H1 (cell line): Measurements from ENCODE around the gene CDPF1. TPM values are rescaled to one million over a fixed set of nuclear protein-coding genes. Genes with fewer than 3 reads are reported as not detected.
A peak's percentile ranks its signal among the peaks of the same experiment; 100 is the strongest.

Experiments used
- CTCF ChIA-PET: fragments of 300-600 bp; sonication (Branson Sonifier 250); formaldehyde crosslinking; loops from one replicate; lab custom pipeline; 2021; ENCODE audit not compliant: partially characterized antibody; lab: Charles Lee
- POLR2A ChIA-PET: fragments of 300-600 bp; sonication (Branson Sonifier 250); formaldehyde crosslinking; loops from one replicate; lab custom pipeline; 2021; ENCODE audit warnings: inconsistent platforms; ENCODE audit not compliant: partially characterized antibody; lab: Charles Lee
- DNase-seq, 2 experiments: peaks; one replicate each; pipeline versions ENCODE4 v3.0.0 to v3.0.0-alpha.2; 2010 to 2022; ENCODE audit warnings: low spot score in 2 of 2, low read depth in 1 of 2, mixed read lengths in 1 of 2
- FAIRE-seq: peaks from 2 replicates; lab custom pipeline; 2011; peaks lifted over from hg19 to GRCh38; lab: Jason Lieb, UNC
- H2AFZ ChIP-seq: 2 replicates; pipeline ENCODE4 v1.8.1; 2012; ENCODE audit warnings: low read length, inconsistent platforms
- H2AK5ac ChIP-seq: 2 replicates; pipeline ENCODE4 v1.6.1; 2013; ENCODE audit warnings: low read depth, low read length
- H2BK120ac ChIP-seq: replicated peaks from 2 replicates; pipeline ENCODE3; 2013; ENCODE audit warnings: low read depth, low read length, inconsistent platforms
- H2BK12ac ChIP-seq: 2 replicates; pipeline ENCODE4 v1.6.1; 2013; ENCODE audit warnings: low read depth, low read length
- H2BK15ac ChIP-seq: 2 replicates; pipeline ENCODE4 v1.6.1; 2013; ENCODE audit warnings: low read length
- H2BK20ac ChIP-seq: 2 replicates; pipeline ENCODE4 v1.6.1; 2013; ENCODE audit warnings: low read length
- H2BK5ac ChIP-seq: 2 replicates; pipeline ENCODE4 v1.6.1; 2013; ENCODE audit warnings: low read depth, low read length
- H3K14ac ChIP-seq: 2 replicates; pipeline ENCODE4 v1.6.1; 2013; ENCODE audit warnings: inconsistent platforms; ENCODE audit not compliant: insufficient read length
- H3K18ac ChIP-seq: 2 replicates; pipeline ENCODE4 v1.6.1; 2013; ENCODE audit warnings: low read length; ENCODE audit errors: extremely low read depth
- H3K23ac ChIP-seq: 2 replicates; pipeline ENCODE4 v1.6.1; 2013; ENCODE audit warnings: inconsistent platforms; ENCODE audit not compliant: insufficient read length
- H3K23me2 ChIP-seq: 2 replicates; pipeline ENCODE4 v1.6.1; 2013; ENCODE audit warnings: low read depth, low read length
- H3K27ac ChIP-seq: 2 replicates; pipeline ENCODE4 v1.6.1; 2011; ENCODE audit warnings: low read depth, low read length, inconsistent platforms
- H3K27me3 ChIP-seq, 4 experiments: replicated peaks in 1 of 4; 1 replicate in 1 of 4; 2 replicates in 3 of 4; pipeline versions ENCODE4 v1.6.1 to v1.8.1; 2011 to 2013; ENCODE audit warnings: low read length in 3 of 4, mild to moderate bottlenecking in 3 of 4, inconsistent platforms in 2 of 4, mixed read lengths in 2 of 4, moderate library complexity in 1 of 4; ENCODE audit not compliant: control insufficient read depth in 3 of 4, insufficient read depth in 3 of 4; ENCODE audit errors: extremely low read depth in 1 of 4
- H3K36me3 ChIP-seq, 4 experiments: 2 replicates each; pipeline versions ENCODE4 v1.6.1 to v1.8.1; 2011 to 2013; ENCODE audit warnings: mild to moderate bottlenecking in 4 of 4, low read length in 3 of 4, moderate library complexity in 2 of 4, control low read depth in 1 of 4, inconsistent platforms in 1 of 4; ENCODE audit not compliant: insufficient read depth in 4 of 4, control insufficient read depth in 2 of 4
- H3K4ac ChIP-seq: replicated peaks from 2 replicates; pipeline ENCODE3; 2013; ENCODE audit warnings: low read length, low read depth, mixed read lengths, inconsistent platforms; ENCODE audit not compliant: insufficient read length
- H3K4me1 ChIP-seq, 4 experiments: replicated peaks in 1 of 4; 1 replicate in 1 of 4; 2 replicates in 3 of 4; pipeline versions ENCODE4 v1.6.1 to v1.8.1; 2011 to 2013; ENCODE audit warnings: low read length in 3 of 4, inconsistent platforms in 2 of 4, mixed read lengths in 1 of 4; ENCODE audit not compliant: insufficient read depth in 4 of 4, control insufficient read depth in 3 of 4
- H3K4me2 ChIP-seq, 2 experiments: 2 replicates each; pipeline versions ENCODE4 v1.6.1 to v1.8.1; 2011 to 2013; ENCODE audit warnings: low read depth in 2 of 2, low read length in 2 of 2, control low read depth in 1 of 2, inconsistent platforms in 1 of 2, mild to moderate bottlenecking in 1 of 2; ENCODE audit not compliant: insufficient read depth in 1 of 2
- H3K4me3 ChIP-seq, 4 experiments: fragments of 200-600, 300-600 bp in 1 of 4; sonication (generic), shearing (Covaris generic), sonication (Bioruptor Twin) in 1 of 4; 2 replicates each; pipeline versions ENCODE4 v1.5.1 to v1.8.1; 2011 to 2016; ENCODE audit warnings: low read length in 4 of 4, low read depth in 3 of 4, control low read depth in 2 of 4, inconsistent platforms in 2 of 4, mild to moderate bottlenecking in 2 of 4, mixed read lengths in 1 of 4, moderate library complexity in 1 of 4; ENCODE audit not compliant: insufficient read depth in 2 of 4; ENCODE audit errors: extremely low read depth in 1 of 4
- H3K56ac ChIP-seq: replicated peaks from 2 replicates; pipeline ENCODE3; 2013; ENCODE audit warnings: low read depth, mild to moderate bottlenecking, mixed read lengths, low read length, inconsistent platforms; ENCODE audit not compliant: insufficient read length
- H3K79me1 ChIP-seq: 2 replicates; pipeline ENCODE4 v1.6.1; 2013; ENCODE audit warnings: low read depth, low read length, control low read depth
- H3K79me2 ChIP-seq, 2 experiments: 2 replicates each; pipeline versions ENCODE4 v1.6.1 to v1.8.1; 2012 to 2013; ENCODE audit warnings: low read length in 2 of 2, mild to moderate bottlenecking in 2 of 2, inconsistent platforms in 1 of 2; ENCODE audit not compliant: insufficient read depth in 2 of 2, control insufficient read depth in 1 of 2
- H3K9ac ChIP-seq, 4 experiments: replicated peaks in 1 of 4; 1 replicate in 1 of 4; 2 replicates in 3 of 4; pipeline versions ENCODE4 v1.6.1 to v1.8.1; 2011 to 2013; ENCODE audit warnings: low read depth in 3 of 4, low read length in 3 of 4, control low read depth in 2 of 4, mild to moderate bottlenecking in 2 of 4, moderate library complexity in 2 of 4, inconsistent platforms in 1 of 4; ENCODE audit errors: extremely low read depth in 1 of 4
- H3K9me3 ChIP-seq, 2 experiments: 2 replicates each; pipeline versions ENCODE4 v1.6.1 to v1.8.1; 2012 to 2013; ENCODE audit warnings: mild to moderate bottlenecking in 2 of 2, moderate library complexity in 2 of 2, control low read depth in 1 of 2, inconsistent platforms in 1 of 2, low read depth in 1 of 2, low read length in 1 of 2, mixed read lengths in 1 of 2; ENCODE audit not compliant: insufficient read depth in 2 of 2
- H4K20me1 ChIP-seq, 2 experiments: replicated peaks in 1 of 2; 2 replicates each; pipeline versions ENCODE3 to v1.8.1; 2011 to 2013; ENCODE audit warnings: inconsistent platforms in 2 of 2, low read length in 2 of 2, mild to moderate bottlenecking in 1 of 2; ENCODE audit not compliant: insufficient read depth in 2 of 2, control insufficient read depth in 1 of 2
- H4K5ac ChIP-seq: 2 replicates; pipeline ENCODE4 v1.6.1; 2013; ENCODE audit warnings: low read length, low read depth, mixed read lengths, inconsistent platforms; ENCODE audit not compliant: insufficient read length
- H4K8ac ChIP-seq: 2 replicates; pipeline ENCODE4 v1.8.0; 2013; ENCODE audit warnings: mild to moderate bottlenecking, moderate library complexity, low read length, inconsistent platforms; ENCODE audit not compliant: insufficient read depth; ENCODE audit errors: extremely low read depth
- H4K91ac ChIP-seq: replicated peaks from 2 replicates; pipeline ENCODE3; 2013; ENCODE audit warnings: low read length, mixed read lengths, inconsistent platforms; ENCODE audit not compliant: insufficient read length
- ASH2L ChIP-seq: fragments of 200-600, 300-600 bp; sonication (generic); IDR thresholded peaks from one replicate; pipeline ENCODE4 v1.7.1; 2017; ENCODE audit warnings: low read length
- CHD1 ChIP-seq: IDR thresholded peaks from 2 replicates; pipeline ENCODE4 v1.6.1; 2012; ENCODE audit warnings: low read depth, low read length, improper control_type of control experiment
- KDM4A ChIP-seq: IDR thresholded peaks from one replicate; pipeline ENCODE4 v1.7.1; 2012; ENCODE audit warnings: low read depth, mild to moderate bottlenecking, moderate library complexity, low read length, inconsistent platforms; ENCODE audit not compliant: severe bottlenecking
- KDM5A ChIP-seq: fragments of 200-600 bp; IDR thresholded peaks from 2 replicates; pipeline ENCODE4 v1.7.1; 2012; ENCODE audit warnings: mild to moderate bottlenecking, low read length, inconsistent platforms, mixed read lengths
- SAP30 ChIP-seq: fragments of 300-600 bp; sonication (generic); IDR thresholded peaks from 2 replicates; pipeline ENCODE4 v1.7.1; 2012; ENCODE audit warnings: low read length, moderate library complexity, mild to moderate bottlenecking, inconsistent platforms; ENCODE audit not compliant: insufficient read depth, insufficient replicate concordance
- SIN3A ChIP-seq, 2 experiments: IDR thresholded peaks in 1 of 2; conservative IDR thresholded peaks in 1 of 2; 2 replicates each; pipeline ENCODE4 v1.6.1; 2011 to 2012; ENCODE audit warnings: low read length in 2 of 2, improper control_type of control experiment in 1 of 2, low read depth in 1 of 2, mild to moderate bottlenecking in 1 of 2
- WGBS, 2 experiments: shearing (Covaris generic) in 1 of 2; methylation state at CpG; one replicate each; pipeline versions ENCODE4 v1.1.6 to v1.1.7; 2013 to 2015; ENCODE audit warnings: low lambda C conversion rate in 2 of 2, mixed read lengths in 2 of 2, inconsistent platforms in 1 of 2, low coverage in 1 of 2, missing lambda C conversion rate in 1 of 2; ENCODE audit not compliant: insufficient replicate concordance in 2 of 2, insufficient coverage in 1 of 2, insufficient read length in 1 of 2; ENCODE audit errors: extremely low coverage in 1 of 2, missing lambda C conversion rate in 1 of 2; 5-methylcytosine and 5-hydroxymethylcytosine counted together
- polyA plus RNA-seq, 7 experiments: library from polyadenylated mRNA; depleted of rRNA in 3 of 7; stranded (reverse) in 5 of 7; unstranded in 2 of 7; fragments of >200 nt in 5 of 7; fragments of 200-250 nt in 2 of 7; gene quantifications; 1 replicate in 5 of 7; 2 replicates in 1 of 7; 4 replicates in 1 of 7; pipeline versions ENCODE4 v1.2.1 to v1.2.3, GENCODE V29; 2011 to 2013; ENCODE audit warnings: missing spikeins in 2 of 7, mixed read lengths in 2 of 7
- total RNA-seq: library from RNA; stranded (reverse); fragmentation: NEBNext Ultra II Directional; extraction: Animal tissue kit (Norgen Biotek cat#: 25700); gene quantifications from 2 replicates; pipeline ENCODE4 v1.2.1, GENCODE V29; 2021

Gene CDPF1
- total and polyA plus RNA-seq, 2 of the 8 experiments (the other 6 are each of a cell fraction or from before 2014, with no cell fraction given): 9.7 to 13.7 TPM

GRCh38 chr22:46297151-46297812, 47.2 kb upstream of the CDPF1 start:
- Histone ChIP-seq H3K4me2 (peak overlapping the region; percentile 79 to 96), H3K9me3 (no peaks in the 10 kb centered on the region), H4K5ac (no peak overlapping the region), H2AFZ (no peak overlapping the region), H3K23ac (no peak overlapping the region), H2AK5ac (no peak overlapping the region), H3K36me3 (peaks cover 8 to 26% (median 17%) of the 10 kb centered on the region in 4 experiments; a peak in 7 of 8 replicates), H3K79me1 (peaks cover 4% of the 10 kb centered on the region; the same call in 1 of the 2 replicates), H4K91ac (no peak overlapping the region), H3K18ac (no peak overlapping the region), H2BK20ac (no peak overlapping the region), H3K9ac (peak overlapping the region in 3 of 4 experiments; percentile 25 to 35 (median 26); a peak in 5 of 7 replicates), H3K4ac (no peak overlapping the region), H3K56ac (no peak overlapping the region), H3K4me3 (peak overlapping the region; percentile 56 to 87 (median 76)), H2BK5ac (no peak overlapping the region), H4K8ac (no peak overlapping the region; the same call in 1 of the 2 replicates), H2BK15ac (no peak overlapping the region), H3K14ac (no peak overlapping the region), H3K27ac (no peak overlapping the region; the same call in 1 of the 2 replicates), H2BK120ac (no peak overlapping the region), H3K79me2 (peaks cover 0 to under 1% of the 10 kb centered on the region in 2 experiments; a peak in 1 of 4 replicates), H2BK12ac (no peak overlapping the region), H3K23me2 (peaks cover 14% of the 10 kb centered on the region), H3K27me3 (no peaks in the 10 kb centered on the region), H4K20me1 (peaks cover 4 to 6% of the 10 kb centered on the region in 2 experiments), H3K4me1 (peaks cover 4 to 11% (median 5%) of the 10 kb centered on the region in 4 experiments; a peak in 4 of 7 replicates)
- 11% methylated on average over 31 of the region's 32 CpGs; no CpG with 5 or more reads in 1 of the 2 experiments for WGBS, 2 experiments
- ChIA-PET CTCF (no interaction called here), POLR2A (interaction anchor here (0.7 to 2.2 kb wide), 7 partner anchors 10 to 163 kb away, joined by 3 to 10 read pairs (median 4); partner anchors contain the start of gene TTC38)
- DNase-seq: no peak
- FAIRE-seq: no peak
- TF ChIP-seq KDM5A (0 out of 2 replicates have a peak, but pooled peaks have one; percentile 28), CHD1 (no peak), KDM4A (peak; percentile 41), SAP30 (peak; percentile 91), ASH2L (peak; percentile 9), SIN3A (conservative IDR thresholded peaks at IDR 0.05 in 1 of 2, IDR thresholded peaks at IDR 0.05 in 1 of 2; ENCODE audit: low read depth in 1 of 2, low read length in 2 of 2) (peak in 1 of 2 experiments; percentile 62; a peak in 2 of 4 replicates)
